ENCODE data around the gene RNF14.

DNA sequence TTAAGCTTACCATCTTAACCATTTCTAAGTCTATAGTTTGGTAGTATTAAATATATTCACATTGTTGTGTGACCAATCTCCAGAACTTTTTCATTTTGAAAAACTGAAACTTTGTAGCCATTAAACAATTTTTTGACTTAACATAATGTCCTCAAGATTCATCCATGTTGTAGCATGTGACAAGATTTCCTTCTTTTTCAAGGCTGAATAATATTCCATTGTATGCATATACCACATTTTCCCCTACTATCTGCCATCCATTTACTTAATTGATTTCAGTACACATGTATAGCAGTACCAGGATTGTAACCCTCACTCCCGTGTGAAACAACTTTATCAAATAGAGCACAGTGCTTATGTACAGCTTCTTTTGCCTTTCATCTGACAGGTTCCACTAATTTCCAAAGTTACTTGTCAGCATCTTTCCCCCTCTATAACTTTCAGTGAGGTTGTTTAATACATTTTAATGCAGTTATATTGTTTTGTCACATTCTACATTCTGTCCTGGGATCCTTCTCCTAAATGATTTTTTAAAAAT is 51.3 kb downstream of the RNF14 start:
- no peak for TF ChIP-seq EZH2 (IDR thresholded peaks at IDR 0.05; ENCODE audit: borderline replicate concordance, low read length)
- TF ChIP-seq, protein P1, sequence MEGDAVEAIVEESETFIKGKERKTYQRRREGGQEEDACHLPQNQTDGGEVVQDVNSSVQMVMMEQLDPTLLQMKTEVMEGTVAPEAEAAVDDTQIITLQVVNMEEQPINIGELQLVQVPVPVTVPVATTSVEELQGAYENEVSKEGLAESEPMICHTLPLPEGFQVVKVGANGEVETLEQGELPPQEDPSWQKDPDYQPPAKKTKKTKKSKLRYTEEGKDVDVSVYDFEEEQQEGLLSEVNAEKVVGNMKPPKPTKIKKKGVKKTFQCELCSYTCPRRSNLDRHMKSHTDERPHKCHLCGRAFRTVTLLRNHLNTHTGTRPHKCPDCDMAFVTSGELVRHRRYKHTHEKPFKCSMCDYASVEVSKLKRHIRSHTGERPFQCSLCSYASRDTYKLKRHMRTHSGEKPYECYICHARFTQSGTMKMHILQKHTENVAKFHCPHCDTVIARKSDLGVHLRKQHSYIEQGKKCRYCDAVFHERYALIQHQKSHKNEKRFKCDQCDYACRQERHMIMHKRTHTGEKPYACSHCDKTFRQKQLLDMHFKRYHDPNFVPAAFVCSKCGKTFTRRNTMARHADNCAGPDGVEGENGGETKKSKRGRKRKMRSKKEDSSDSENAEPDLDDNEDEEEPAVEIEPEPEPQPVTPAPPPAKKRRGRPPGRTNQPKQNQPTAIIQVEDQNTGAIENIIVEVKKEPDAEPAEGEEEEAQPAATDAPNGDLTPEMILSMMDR (IDR thresholded peaks at IDR 0.05; ENCODE audit: low read length), result no peak

All from OCI-LY1 (cell line).